NB4 (cell line): Measurements from ENCODE around the gene BBS2.

Experiments
- CTCF ChIP-seq: IDR thresholded peaks from one replicate; pipeline ENCODE4 v1.5.1; 2012; ENCODE audit warnings: low read depth, low read length
- MAX ChIP-seq: IDR thresholded peaks from 2 replicates; pipeline ENCODE4 v1.6.1; 2011; ENCODE audit warnings: low read depth, low read length
- MYC ChIP-seq: IDR thresholded peaks from 2 replicates; pipeline ENCODE4 v1.6.1; 2011; ENCODE audit warnings: low read depth, low read length
- POLR2A ChIP-seq: IDR thresholded peaks from 2 replicates; pipeline ENCODE4 v1.6.1; 2011; ENCODE audit warnings: mild to moderate bottlenecking; ENCODE audit not compliant: insufficient read length; ENCODE audit errors: extremely low read depth

GRCh38 chr16:56564793-56565477 lies 45.1 kb upstream of the BBS2 start, which contains the start of gene MT4:
- TF ChIP-seq CTCF (no peak), MYC (no peak), POLR2A (no peak), MAX (no peak)
